HUES6 (cell line): ENCODE data around the gene IARS2.
"Not testable (repeated sequence)": the region's sequence is repeated elsewhere in the genome, so short reads cannot be mapped to it uniquely, and the experiment has no call there.

ENCODE experiments used
- H3K27ac ChIP-seq: 2 replicates; pipeline ENCODE4 v1.7.0; 2013; ENCODE audit warnings: low read depth, mild to moderate bottlenecking, low read length, inconsistent platforms
- H3K27me3 ChIP-seq: 2 replicates; pipeline ENCODE4 v1.6.1; 2013; ENCODE audit warnings: low read length; ENCODE audit not compliant: control insufficient read depth, insufficient read depth
- H3K36me3 ChIP-seq: 2 replicates; pipeline ENCODE4 v1.6.1; 2013; ENCODE audit warnings: low read length; ENCODE audit not compliant: control insufficient read depth, insufficient read depth
- H3K4me1 ChIP-seq: 2 replicates; pipeline ENCODE4 v1.6.1; 2013; ENCODE audit warnings: low read length; ENCODE audit not compliant: control insufficient read depth, insufficient read depth
- H3K4me3 ChIP-seq: 2 replicates; pipeline ENCODE4 v1.5.1; 2013; ENCODE audit warnings: low read depth, low read length
- H3K9ac ChIP-seq: one replicate; pipeline ENCODE4 v1.6.1; 2013; ENCODE audit warnings: mild to moderate bottlenecking, low read length
- H3K9me3 ChIP-seq: 2 replicates; pipeline ENCODE4 v1.6.1; 2013; ENCODE audit warnings: low read depth, low read length; ENCODE audit not compliant: control insufficient read depth, insufficient read depth

IARS2 gene

DNA sequence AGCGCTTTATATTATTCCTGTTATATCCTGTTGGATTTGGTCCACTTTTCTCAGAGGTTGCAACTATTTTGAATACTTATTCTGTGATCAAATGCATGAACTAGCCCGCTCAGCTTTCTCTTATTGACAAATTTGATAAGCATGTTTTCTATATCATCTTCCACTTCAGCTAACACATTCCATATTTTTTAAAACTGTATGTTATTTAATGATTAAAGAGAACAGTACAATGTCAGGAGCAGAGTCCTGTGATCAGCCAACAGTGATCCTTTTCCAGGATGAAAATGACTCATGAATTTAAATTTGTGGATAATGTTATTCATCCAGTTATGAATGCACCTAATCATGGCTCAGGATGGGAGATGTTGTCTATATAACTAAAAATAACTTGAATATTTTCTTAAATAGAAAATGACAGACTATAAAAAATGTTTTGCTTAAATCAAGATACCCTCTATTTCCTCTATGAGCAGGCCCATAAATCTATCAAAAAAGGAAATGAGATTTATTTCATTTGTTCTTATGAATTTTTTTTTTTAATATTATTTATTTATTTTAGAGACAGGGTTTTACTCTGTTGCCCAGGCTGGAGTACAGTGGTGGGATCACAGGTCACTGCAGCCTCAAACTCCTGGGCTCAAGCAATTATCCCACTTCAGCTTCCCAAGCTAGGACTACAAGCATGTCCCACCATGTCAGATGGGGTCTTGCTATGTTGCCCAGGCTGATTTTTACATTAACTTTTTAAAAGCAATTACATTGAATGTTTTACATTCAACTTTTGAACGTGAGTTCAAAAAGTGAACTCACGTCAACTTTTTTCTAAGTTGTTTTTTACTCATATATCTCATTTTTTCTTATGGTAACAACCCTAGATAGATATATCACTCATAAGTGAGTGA is 16.8 kb upstream of the IARS2 start:
- H3K27ac ChIP-seq = no peak overlapping the region
- no peak overlapping the region for H3K9ac ChIP-seq
- H3K27me3 ChIP-seq = no peaks in the 10 kb centered on the region
- H3K4me1 ChIP-seq = no peaks in the 10 kb centered on the region
- no peaks in the 10 kb centered on the region for H3K9me3 ChIP-seq
- H3K4me3 ChIP-seq = no peak overlapping the region
- peaks cover 7% of the 10 kb centered on the region for H3K36me3 ChIP-seq

GRCh38 chr1:220077887-220078286 is 16.0 kb upstream of the IARS2 start:
- Histone ChIP-seq H3K4me1 (no peaks in the 10 kb centered on the region), H3K27ac (no peak overlapping the region), H3K36me3 (peaks cover under 1% of the 10 kb centered on the region), H3K9ac (no peak overlapping the region), H3K9me3 (no peaks in the 10 kb centered on the region), H3K4me3 (no peak overlapping the region), H3K27me3 (no peaks in the 10 kb centered on the region)

DNA sequence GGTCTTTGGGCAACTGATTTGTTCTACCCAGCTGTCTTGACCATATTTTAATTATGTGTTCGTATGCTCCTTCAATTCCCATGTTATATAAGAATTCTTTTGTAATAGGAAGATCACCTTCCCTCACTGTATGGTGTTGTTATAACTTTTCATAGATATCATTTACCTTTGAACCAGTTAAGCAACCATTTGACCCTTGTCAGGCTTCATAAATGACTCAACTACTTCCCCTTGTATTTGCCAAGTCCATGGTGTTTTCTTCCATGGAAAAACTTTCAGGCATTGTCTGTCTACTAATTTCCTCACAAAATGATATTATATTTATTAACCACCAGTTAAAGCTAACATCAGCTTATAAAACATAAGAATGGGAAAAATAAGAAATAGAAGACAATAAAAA is 9.5 kb upstream of the IARS2 start:
- H3K27ac ChIP-seq = no peak overlapping the region
- no peak overlapping the region for H3K9ac ChIP-seq
- H3K4me3 ChIP-seq = no peak overlapping the region
- no peaks in the 10 kb centered on the region for H3K9me3 ChIP-seq
- H3K36me3 ChIP-seq = no peaks in the 10 kb centered on the region
- no peaks in the 10 kb centered on the region for H3K4me1 ChIP-seq
- H3K27me3 ChIP-seq = no peaks in the 10 kb centered on the region

DNA sequence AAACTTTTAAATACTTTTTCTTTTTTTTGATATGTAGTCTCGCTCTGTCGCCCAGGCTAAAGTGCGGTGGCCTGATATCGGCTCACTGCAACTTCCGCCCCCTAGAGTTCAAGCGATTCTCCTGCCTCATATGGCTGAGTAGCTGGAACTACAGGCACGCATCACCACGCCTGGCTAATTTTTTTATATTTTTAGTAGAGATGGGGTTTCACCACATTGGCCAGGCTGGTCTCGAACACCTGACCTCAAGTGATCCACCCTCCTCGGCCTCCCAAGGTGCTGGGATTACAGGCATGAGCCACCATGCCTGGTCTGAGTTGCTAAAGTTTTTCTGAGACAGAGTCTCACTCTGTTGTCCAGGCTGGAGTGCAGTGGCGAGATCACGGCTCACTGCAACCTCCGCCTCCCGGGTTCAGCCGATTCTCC is 7.7 kb upstream of the IARS2 start:
- H3K4me1 ChIP-seq, H3K9ac ChIP-seq, H3K27me3 ChIP-seq, H3K27ac ChIP-seq, H3K36me3 ChIP-seq, H3K9me3 ChIP-seq, H3K4me3 ChIP-seq: not testable (repeated sequence)

DNA sequence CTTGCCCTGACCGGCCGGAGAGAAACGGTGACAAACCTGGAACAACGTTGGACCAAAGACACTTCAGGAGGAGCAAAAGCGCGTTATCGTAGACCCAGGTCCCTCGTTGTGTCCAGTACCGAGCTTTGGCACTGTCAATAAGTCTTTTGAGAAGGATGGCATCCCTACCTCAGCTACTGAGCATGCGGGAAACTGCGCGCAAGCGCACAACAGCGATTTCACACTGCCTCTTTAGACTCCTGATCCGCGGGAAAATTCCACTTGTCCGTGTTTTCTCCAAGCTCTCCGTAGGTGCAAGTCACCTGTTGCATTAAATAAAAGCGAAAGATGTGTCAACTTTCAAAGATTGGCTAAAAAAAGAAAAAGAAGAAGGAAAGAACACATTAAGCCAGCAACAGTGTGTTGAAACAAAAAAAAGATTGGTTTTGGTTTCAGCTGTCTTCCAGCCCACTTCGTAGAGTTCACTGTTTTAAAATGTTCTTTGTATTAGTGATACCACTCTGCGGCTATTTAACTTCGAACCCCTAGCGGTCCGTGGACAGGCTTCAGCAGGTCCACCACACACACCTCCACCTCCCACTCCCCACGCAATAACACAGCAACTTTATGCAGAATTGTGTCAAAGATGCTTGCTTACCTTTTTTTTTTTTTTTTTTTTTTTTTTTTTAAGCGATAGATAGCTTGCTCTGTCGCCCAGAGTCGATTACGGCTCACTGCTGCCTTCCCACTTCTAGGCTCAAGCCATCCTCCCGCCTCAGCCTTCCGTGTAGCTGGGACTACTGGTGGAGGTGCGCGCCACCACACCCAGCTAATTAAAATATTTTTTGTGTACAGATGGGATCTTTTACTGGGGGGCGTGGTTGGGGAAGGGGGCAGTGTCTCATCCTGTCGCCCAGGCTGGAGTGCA is 4.0 kb upstream of the IARS2 start, which contains the start of gene BPNT1:
Gene BPNT1 (minus strand): TSS at position 139 of the 907 bp plus-strand sequence. CDS start 9,942 bp downstream, outside the sequence.
- Histone ChIP-seq H3K27me3 (no peaks in the 10 kb centered on the region), H3K9me3 (no peaks in the 10 kb centered on the region), H3K36me3 (no peaks in the 10 kb centered on the region), H3K27ac (no peak within 1 kb of the TSS), H3K4me1 (peaks cover 4% of the 10 kb centered on the region; the same call in 1 of the 2 replicates), H3K9ac (no peak within 1 kb of the TSS), H3K4me3 (peak within 1 kb of the TSS; percentile 71)

- Histone ChIP-seq H3K4me1 (peaks cover 4% of the 10 kb centered on the region; the same call in 1 of the 2 replicates), H3K27ac (no peak overlapping the region), H3K36me3 (peaks cover 14% of the 10 kb centered on the region), H3K9ac (no peak overlapping the region), H3K27me3 (no peaks in the 10 kb centered on the region), H3K4me3 (no peak overlapping the region), H3K9me3 (no peaks in the 10 kb centered on the region)
Observed at GRCh38 chr1:220092694-220093093, 1.2 kb upstream of the IARS2 start.

- H3K36me3 ChIP-seq = peaks cover 21% of the 10 kb centered on the region
- H3K4me3 ChIP-seq = peak overlapping the region; percentile 39; the same call in 1 of the 2 replicates
- no peaks in the 10 kb centered on the region for H3K9me3 ChIP-seq
- H3K27ac ChIP-seq = no peak overlapping the region
- H3K27me3 ChIP-seq = no peaks in the 10 kb centered on the region
- no peak overlapping the region for H3K9ac ChIP-seq
- peaks cover 4% of the 10 kb centered on the region; the same call in 1 of the 2 replicates for H3K4me1 ChIP-seq
Observed at GRCh38 chr1:220093361-220094015, 444 bp upstream of the IARS2 start.

- Histone ChIP-seq H3K9ac (no peak overlapping the region), H3K27ac (no peak overlapping the region), H3K4me3 (no peak overlapping the region), H3K36me3 (peaks cover 74% of the 10 kb centered on the region), H3K9me3 (no peaks in the 10 kb centered on the region), H3K27me3 (no peaks in the 10 kb centered on the region), H3K4me1 (no peaks in the 10 kb centered on the region)
Observed at GRCh38 chr1:220099826-220100225, 5.9 kb downstream of the IARS2 start.

GRCh38 chr1:220110473-220110872 is 16.5 kb downstream of the IARS2 start:
- not testable (repeated sequence) for H3K9ac ChIP-seq, H3K9me3 ChIP-seq, H3K27ac ChIP-seq, H3K27me3 ChIP-seq, H3K4me3 ChIP-seq, H3K4me1 ChIP-seq
- peaks cover 79% of the 10 kb centered on the region for H3K36me3 ChIP-seq

GRCh38 chr1:220112600-220112999 is 18.7 kb downstream of the IARS2 start:
- not testable (repeated sequence) for H3K9ac ChIP-seq, H3K4me3 ChIP-seq, H3K4me1 ChIP-seq, H3K9me3 ChIP-seq, H3K27ac ChIP-seq, H3K27me3 ChIP-seq
- H3K36me3 ChIP-seq = peaks cover 76% of the 10 kb centered on the region
